ENCODE data around the gene DTX4.

The DTX4 gene

GRCh38 chr11:59176330-59176729 lies 4.4 kb downstream of the DTX4 start:
- Histone ChIP-seq H3K36me3 (no peaks in the 10 kb centered on the region), H3K27me3 (peaks cover 14% of the 10 kb centered on the region), H3K4me1 (no peaks in the 10 kb centered on the region), H3K4me3 (ENCODE audit: low read depth, low read length) (no peak overlapping the region), H3K9me3 (no peaks in the 10 kb centered on the region)
- no peak for TF ChIP-seq CTCF (IDR thresholded peaks at IDR 0.05; ENCODE audit: low read depth, low read length)
- no peak for DNase-seq

GRCh38 chr11:59178402-59178801 lies 6.5 kb downstream of the DTX4 start:
- H3K36me3 ChIP-seq, result no peaks in the 10 kb centered on the region
- H3K4me1 ChIP-seq, result no peaks in the 10 kb centered on the region
- peaks cover under 1% of the 10 kb centered on the region for H3K27me3 ChIP-seq
- no peaks in the 10 kb centered on the region for H3K9me3 ChIP-seq
- no peak for TF ChIP-seq CTCF (IDR thresholded peaks at IDR 0.05; ENCODE audit: low read depth, low read length)
- H3K4me3 ChIP-seq (ENCODE audit: low read depth, low read length), result no peak overlapping the region
- no peak for DNase-seq

- no peaks in the 10 kb centered on the region for H3K9me3 ChIP-seq
- H3K36me3 ChIP-seq, result no peaks in the 10 kb centered on the region
- TF ChIP-seq CTCF (IDR thresholded peaks at IDR 0.05; ENCODE audit: low read depth, low read length), result no peak
- H3K27me3 ChIP-seq, result no peaks in the 10 kb centered on the region
- no peak for DNase-seq
- no peak overlapping the region for H3K4me3 ChIP-seq (ENCODE audit: low read depth, low read length)
- H3K4me1 ChIP-seq, result no peaks in the 10 kb centered on the region
Observed at GRCh38 chr11:59179121-59179520, 7.2 kb downstream of the DTX4 start.

GRCh38 chr11:59180168-59180776 lies 8.3 kb downstream of the DTX4 start:
- TF ChIP-seq CTCF (IDR thresholded peaks at IDR 0.05; ENCODE audit: low read depth, low read length), result no peak
- Histone ChIP-seq H3K36me3 (no peaks in the 10 kb centered on the region), H3K4me1 (no peaks in the 10 kb centered on the region), H3K27me3 (no peaks in the 10 kb centered on the region), H3K9me3 (no peaks in the 10 kb centered on the region), H3K4me3 (ENCODE audit: low read depth, low read length) (no peak overlapping the region)
- DNase-seq, result no peak

- no peaks in the 10 kb centered on the region for H3K36me3 ChIP-seq
- no peaks in the 10 kb centered on the region for H3K9me3 ChIP-seq
- DNase-seq, result no peak
- H3K4me3 ChIP-seq (ENCODE audit: low read depth, low read length), result no peak overlapping the region
- no peaks in the 10 kb centered on the region for H3K4me1 ChIP-seq
- no peaks in the 10 kb centered on the region for H3K27me3 ChIP-seq
- TF ChIP-seq CTCF (IDR thresholded peaks at IDR 0.05; ENCODE audit: low read depth, low read length), result no peak
Observed at GRCh38 chr11:59180907-59181306, 9.0 kb downstream of the DTX4 start.

- Histone ChIP-seq H3K4me3 (ENCODE audit: low read depth, low read length) (no peak overlapping the region), H3K9me3 (no peaks in the 10 kb centered on the region), H3K4me1 (no peaks in the 10 kb centered on the region), H3K36me3 (no peaks in the 10 kb centered on the region), H3K27me3 (no peaks in the 10 kb centered on the region)
- TF ChIP-seq CTCF (IDR thresholded peaks at IDR 0.05; ENCODE audit: low read depth, low read length), result no peak
- no peak for DNase-seq
Observed at GRCh38 chr11:59181746-59182456, 10.0 kb downstream of the DTX4 start.
